OCI-LY7 (cell line): Measurements from ENCODE around the gene KCNJ12.
"Not testable (repeated sequence)": the region's sequence is repeated elsewhere in the genome, so short reads cannot be mapped to it uniquely, and the experiment has no call there.

Experiments used
- CTCF ChIP-seq: fragments of 200-600 bp; sonication (generic); conservative IDR thresholded peaks from 2 replicates; pipeline ENCODE4 v1.5.1; 2014; ENCODE audit warnings: mild to moderate bottlenecking, antibody characterized with exemption, low read length, moderate library complexity, mixed read lengths
- EZH2phosphoT487 ChIP-seq: fragments of 200-600 bp; sonication (generic); IDR thresholded peaks from 2 replicates; pipeline ENCODE4 v1.6.1; 2018; ENCODE audit warnings: low read depth, borderline replicate concordance, mild to moderate bottlenecking, mixed run types, antibody characterized with exemption, low read length, moderate library complexity, mixed read lengths

- not testable (repeated sequence) for TF ChIP-seq CTCF, EZH2phosphoT487
Measured at GRCh38 chr17:21349358-21350050, 26.7 kb upstream of the KCNJ12 start.
